ENCODE data around the gene CROCC2. TPM values are rescaled to one million over a fixed set of nuclear protein-coding genes. Genes with fewer than 3 reads are reported as not detected.

Gene CROCC2
- polyA plus RNA-seq, 1 donor, result 0.09 TPM

DNA sequence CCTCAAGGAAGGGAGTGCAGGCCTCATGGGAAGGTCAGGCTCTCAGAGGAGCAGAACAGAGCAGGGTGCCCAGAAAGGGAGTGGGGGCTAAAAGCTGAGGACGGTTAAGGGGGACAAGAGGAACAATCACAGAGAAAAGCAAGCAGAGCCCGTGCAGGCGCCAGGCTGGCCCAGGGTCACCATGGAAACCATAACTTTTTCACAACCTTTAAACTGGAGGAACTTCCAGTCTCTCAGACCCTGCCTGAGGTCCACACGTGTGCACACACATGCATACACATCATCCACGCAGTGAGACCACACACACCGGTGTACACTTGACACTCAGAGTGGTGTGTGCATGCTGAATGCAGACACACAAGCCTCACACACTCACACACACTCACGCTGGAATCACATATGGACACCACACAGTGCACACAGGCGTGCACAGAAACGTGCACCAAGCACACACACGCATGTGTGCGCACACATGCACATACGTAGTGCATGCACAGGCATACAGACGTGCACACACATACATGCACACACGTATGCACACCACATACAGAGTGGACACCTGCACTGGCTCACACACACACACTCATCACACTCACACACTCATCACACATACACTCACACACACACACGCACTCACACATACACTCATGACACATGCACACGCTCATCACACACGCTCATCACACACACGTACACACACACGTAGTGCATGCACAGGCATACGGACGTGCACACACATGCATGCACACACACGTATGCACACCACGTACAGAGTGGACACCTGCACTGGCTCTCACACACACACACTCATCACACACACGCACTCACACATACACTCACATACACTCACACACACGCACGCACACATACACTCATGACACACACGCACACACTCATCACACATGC is 55.1 kb downstream of the CROCC2 start:
- peaks cover 41% of the 10 kb centered on the region for H3K4me1 ChIP-seq (ENCODE audit: control insufficient read depth, insufficient read depth, low read length)
- WGBS (ENCODE audit: insufficient coverage, low lambda C conversion rate), result no CpG with 5 or more reads among the region's 27 CpGs
- no peak overlapping the region for H3K4me3 ChIP-seq (ENCODE audit: low read length)
- no peak for DNase-seq
- no peak overlapping the region for H3K27ac ChIP-seq (ENCODE audit: low read length)
- no peaks in the 10 kb centered on the region for H3K36me3 ChIP-seq (ENCODE audit: control insufficient read depth, insufficient read depth, low read length)
- no peaks in the 10 kb centered on the region for H3K27me3 ChIP-seq (ENCODE audit: control insufficient read depth, insufficient read depth, low read length)
- no peaks in the 10 kb centered on the region for H3K9me3 ChIP-seq (ENCODE audit: control insufficient read depth, low read depth, low read length)

DNA sequence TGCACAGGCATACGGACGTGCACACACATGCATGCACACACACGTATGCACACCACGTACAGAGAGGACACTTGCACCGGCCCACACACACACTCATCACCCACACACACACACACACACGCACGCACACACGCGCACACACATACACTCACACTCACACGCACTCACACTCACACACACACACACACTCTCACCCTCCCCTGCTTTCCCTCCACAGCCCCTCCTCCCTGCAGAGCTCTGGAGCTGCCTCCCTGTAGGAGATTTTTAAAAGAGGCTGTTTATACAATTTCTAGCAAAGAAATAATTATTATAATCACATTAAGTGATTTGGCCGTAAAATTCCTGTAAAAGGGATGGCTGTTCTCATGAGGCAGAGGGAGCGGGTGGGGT is 55.8 kb downstream of the CROCC2 start:
- Histone ChIP-seq H3K4me3 (ENCODE audit: low read length) (no peak overlapping the region), H3K27ac (ENCODE audit: low read length) (no peak overlapping the region), H3K9me3 (ENCODE audit: control insufficient read depth, low read depth, low read length) (no peaks in the 10 kb centered on the region), H3K27me3 (ENCODE audit: control insufficient read depth, insufficient read depth, low read length) (no peaks in the 10 kb centered on the region), H3K4me1 (ENCODE audit: control insufficient read depth, insufficient read depth, low read length) (peaks cover 45% of the 10 kb centered on the region), H3K36me3 (ENCODE audit: control insufficient read depth, insufficient read depth, low read length) (no peaks in the 10 kb centered on the region)
- WGBS (ENCODE audit: insufficient coverage, low lambda C conversion rate), result no CpG with 5 or more reads among the region's 12 CpGs
- peak in 1 of 2 donors; percentile 31 for DNase-seq

DNA sequence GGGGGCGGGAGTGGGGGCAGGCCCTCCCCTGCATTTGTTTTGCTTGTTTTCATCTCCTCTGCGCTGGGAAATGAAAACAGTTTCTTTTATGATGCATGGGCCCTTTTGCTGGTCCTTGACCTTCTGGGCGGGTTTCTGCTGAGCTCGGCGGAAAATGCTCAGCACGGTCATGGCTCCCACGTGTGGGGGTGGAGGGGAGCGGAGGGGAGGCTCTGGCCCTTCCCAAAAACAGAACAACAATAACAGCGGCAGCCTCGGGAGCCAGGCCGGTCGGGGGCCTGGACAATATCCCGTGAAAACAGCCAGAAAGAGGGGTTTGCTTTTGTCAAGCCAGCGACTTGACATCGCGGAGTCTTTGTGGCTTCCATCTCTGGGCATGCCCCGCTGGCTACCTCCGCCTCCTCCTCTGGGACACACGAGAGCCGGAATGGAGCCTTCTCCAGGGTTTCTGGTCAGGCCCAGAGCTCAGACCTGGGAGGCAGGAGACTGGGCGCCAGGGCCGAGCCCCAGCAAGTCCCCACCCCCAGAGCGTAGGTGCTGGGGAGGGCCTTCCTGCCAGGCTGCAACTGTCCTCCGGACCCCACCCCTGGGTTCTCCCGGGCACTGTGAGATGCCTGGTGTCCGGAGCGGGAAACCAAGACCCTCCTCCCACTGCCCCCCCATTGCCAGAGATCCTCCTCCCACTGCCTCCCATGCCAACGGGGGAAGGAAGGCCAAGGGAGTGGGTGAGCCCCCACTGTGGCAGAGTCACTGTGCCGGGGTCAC is 56.3 kb downstream of the CROCC2 start:
- peak; percentile 64 to 73 for DNase-seq
- H3K27me3 ChIP-seq (ENCODE audit: control insufficient read depth, insufficient read depth, low read length), result no peaks in the 10 kb centered on the region
- no peaks in the 10 kb centered on the region for H3K36me3 ChIP-seq (ENCODE audit: control insufficient read depth, insufficient read depth, low read length)
- no peak overlapping the region for H3K4me3 ChIP-seq (ENCODE audit: low read length)
- WGBS (ENCODE audit: insufficient coverage, low lambda C conversion rate), result no CpG with 5 or more reads among the region's 29 CpGs
- peaks cover 45% of the 10 kb centered on the region for H3K4me1 ChIP-seq (ENCODE audit: control insufficient read depth, insufficient read depth, low read length)
- H3K9me3 ChIP-seq (ENCODE audit: control insufficient read depth, low read depth, low read length), result no peaks in the 10 kb centered on the region
- peak overlapping the region; percentile 66 for H3K27ac ChIP-seq (ENCODE audit: low read length)

DNA sequence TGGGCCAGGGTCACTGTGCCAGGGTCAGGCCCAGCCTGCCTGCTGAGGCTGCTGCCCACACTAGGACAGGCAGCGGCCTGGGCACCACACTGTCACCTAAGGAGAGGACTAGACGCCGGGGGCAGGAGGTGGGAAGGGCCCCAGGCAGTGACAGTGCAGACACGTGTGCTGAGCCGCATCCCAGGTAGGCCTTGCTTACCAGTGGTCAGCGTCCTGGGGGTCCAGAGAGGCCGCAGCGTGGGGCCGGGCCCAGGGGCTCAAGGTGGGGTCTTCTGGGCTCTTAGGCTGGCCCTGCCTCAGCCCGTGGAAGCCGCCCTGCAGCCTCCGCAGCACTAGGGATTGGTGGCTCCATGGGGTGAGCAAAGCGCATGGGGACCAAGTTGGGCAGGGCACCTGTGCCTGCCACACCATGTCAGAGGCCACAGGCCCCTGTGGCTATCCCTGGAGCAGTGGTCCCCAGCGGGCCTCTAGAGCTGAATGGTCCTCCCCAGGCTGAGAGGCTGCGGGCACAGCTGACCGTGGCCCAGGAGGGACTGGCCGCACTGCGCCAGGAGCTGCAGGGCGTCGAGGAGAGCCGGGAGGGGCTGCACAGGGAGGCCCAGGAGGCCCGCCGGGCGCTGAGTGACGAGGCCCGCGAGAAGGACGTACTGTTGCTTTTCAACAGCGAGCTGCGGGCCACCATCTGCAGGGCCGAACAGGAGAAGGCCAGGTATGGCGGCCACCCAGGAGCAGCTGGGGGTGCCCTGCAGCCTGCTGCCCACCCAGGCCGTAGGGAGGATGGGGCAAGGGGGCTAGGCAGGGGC is 57.1 kb downstream of the CROCC2 start:
- Histone ChIP-seq H3K27me3 (ENCODE audit: control insufficient read depth, insufficient read depth, low read length) (no peaks in the 10 kb centered on the region), H3K4me3 (ENCODE audit: low read length) (no peak overlapping the region), H3K9me3 (ENCODE audit: control insufficient read depth, low read depth, low read length) (no peaks in the 10 kb centered on the region), H3K4me1 (ENCODE audit: control insufficient read depth, insufficient read depth, low read length) (peaks cover 45% of the 10 kb centered on the region), H3K36me3 (ENCODE audit: control insufficient read depth, insufficient read depth, low read length) (no peaks in the 10 kb centered on the region), H3K27ac (ENCODE audit: low read length) (peak overlapping the region; percentile 66)
- WGBS (ENCODE audit: insufficient coverage, low lambda C conversion rate), result no CpG with 5 or more reads among the region's 33 CpGs
- DNase-seq, result no peak

DNA sequence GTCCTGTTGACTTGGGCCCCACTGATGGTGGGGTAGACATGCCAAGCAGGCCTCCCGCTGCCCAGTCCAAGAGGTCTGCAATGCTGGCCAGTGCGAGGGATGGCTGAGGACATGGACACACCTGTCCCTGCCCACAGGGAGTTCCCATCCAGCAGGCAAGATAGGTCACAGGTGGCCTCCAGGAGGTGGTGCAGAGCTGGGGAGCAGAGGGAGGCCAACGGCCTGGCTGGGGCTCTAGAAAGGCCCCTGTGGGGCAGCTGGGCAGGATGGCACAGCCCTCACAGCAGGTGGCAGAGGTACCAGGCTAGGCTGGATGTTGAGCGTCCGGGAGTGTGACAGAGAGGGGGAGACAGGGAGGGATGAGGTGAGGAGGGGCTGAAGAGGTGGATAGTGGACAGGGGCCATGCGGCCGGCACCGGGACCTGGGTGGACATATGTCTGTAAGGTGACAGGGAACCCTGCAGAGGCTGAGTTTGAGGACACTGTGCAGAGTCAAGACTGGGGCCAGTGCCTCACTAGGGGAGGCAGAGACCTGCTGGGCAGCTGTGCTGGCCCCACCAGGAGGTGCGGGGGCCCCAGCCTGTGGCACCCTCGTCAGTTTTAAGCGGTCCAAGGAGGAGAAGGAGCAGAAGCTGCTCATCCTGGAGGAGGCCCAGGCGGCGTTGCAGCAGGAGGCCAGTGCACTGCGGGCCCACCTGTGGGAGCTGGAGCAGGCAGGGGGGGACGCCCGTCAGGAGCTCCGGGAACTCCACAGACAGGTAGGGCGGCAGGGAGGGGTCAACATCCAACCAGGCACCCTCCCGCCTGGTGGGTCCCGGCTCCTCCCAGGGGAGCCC is 58.0 kb downstream of the CROCC2 start:
- no peak for DNase-seq
- Histone ChIP-seq H3K27ac (ENCODE audit: low read length) (no peak overlapping the region), H3K4me3 (ENCODE audit: low read length) (no peak overlapping the region), H3K27me3 (ENCODE audit: control insufficient read depth, insufficient read depth, low read length) (no peaks in the 10 kb centered on the region), H3K36me3 (ENCODE audit: control insufficient read depth, insufficient read depth, low read length) (no peaks in the 10 kb centered on the region), H3K9me3 (ENCODE audit: control insufficient read depth, low read depth, low read length) (no peaks in the 10 kb centered on the region), H3K4me1 (ENCODE audit: control insufficient read depth, insufficient read depth, low read length) (peaks cover 42% of the 10 kb centered on the region)
- no CpG with 5 or more reads among the region's 20 CpGs for WGBS (ENCODE audit: insufficient coverage, low lambda C conversion rate)

DNA sequence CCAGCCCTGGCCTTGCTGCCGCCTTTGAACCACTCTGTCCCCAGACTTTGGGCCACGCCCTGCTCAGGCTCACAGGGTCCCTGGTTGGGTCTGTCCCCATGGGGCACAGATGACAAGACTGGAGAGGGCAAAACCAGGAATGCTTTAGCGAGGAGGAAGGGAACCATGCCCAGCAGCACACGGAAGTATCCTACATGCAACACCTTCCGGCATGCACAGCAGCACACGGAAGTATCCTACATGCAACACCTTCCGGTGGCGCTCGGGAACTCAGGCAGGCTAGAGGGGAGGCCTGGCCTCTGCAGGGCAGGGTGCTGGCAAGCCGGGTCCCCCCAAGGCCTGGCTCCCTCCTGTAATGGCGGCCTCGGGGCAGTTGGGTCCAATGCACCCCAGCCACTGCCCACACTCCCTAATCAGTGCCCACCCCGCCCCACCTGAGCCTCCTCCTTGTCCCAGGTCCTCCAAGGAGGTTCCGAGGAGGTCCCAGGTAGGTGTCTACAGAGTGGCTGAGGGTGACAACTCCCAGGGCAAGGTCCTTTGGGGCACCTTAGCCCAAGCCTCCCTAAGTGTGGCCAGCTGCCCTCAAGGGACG is 58.7 kb downstream of the CROCC2 start:
- Histone ChIP-seq H3K4me3 (ENCODE audit: low read length) (no peak overlapping the region), H3K36me3 (ENCODE audit: control insufficient read depth, insufficient read depth, low read length) (no peaks in the 10 kb centered on the region), H3K27ac (ENCODE audit: low read length) (no peak overlapping the region), H3K27me3 (ENCODE audit: control insufficient read depth, insufficient read depth, low read length) (no peaks in the 10 kb centered on the region), H3K9me3 (ENCODE audit: control insufficient read depth, low read depth, low read length) (no peaks in the 10 kb centered on the region), H3K4me1 (ENCODE audit: control insufficient read depth, insufficient read depth, low read length) (peaks cover 35% of the 10 kb centered on the region)
- no peak for DNase-seq
- WGBS (ENCODE audit: insufficient coverage, low lambda C conversion rate), result no CpG with 5 or more reads among the region's 15 CpGs

DNA sequence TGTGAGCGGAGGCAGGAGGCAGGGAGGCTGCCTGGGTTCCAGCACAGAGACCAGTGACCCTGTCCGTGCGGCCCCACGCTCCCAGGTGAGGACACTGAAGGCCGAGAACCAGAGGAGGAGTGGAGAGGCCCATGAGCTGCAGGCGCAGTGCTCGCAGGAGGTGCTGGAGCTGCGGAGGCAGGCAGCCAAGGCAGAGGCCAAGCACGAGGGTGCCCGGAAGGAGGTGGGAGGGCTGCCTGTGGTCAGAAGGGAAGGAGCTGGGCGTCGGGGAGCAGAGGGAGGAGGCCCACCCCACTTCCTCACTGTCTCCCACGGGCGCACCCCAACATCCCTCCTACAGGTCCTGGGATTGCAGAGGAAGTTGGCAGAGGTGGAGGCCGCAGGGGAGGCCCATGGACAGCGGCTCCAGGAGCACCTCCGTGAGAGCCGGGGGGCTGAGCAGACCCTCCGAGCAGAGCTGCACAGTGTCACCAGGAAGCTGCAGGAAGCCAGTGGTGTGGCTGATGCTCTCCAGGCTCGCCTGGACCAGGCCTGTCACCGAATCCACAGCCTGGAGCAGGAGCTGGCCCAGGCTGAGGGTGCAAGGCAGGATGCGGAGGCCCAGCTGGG is 59.3 kb downstream of the CROCC2 start:
- no CpG with 5 or more reads among the region's 22 CpGs for WGBS (ENCODE audit: insufficient coverage, low lambda C conversion rate)
- no peak overlapping the region for H3K4me3 ChIP-seq (ENCODE audit: low read length)
- no peaks in the 10 kb centered on the region for H3K27me3 ChIP-seq (ENCODE audit: control insufficient read depth, insufficient read depth, low read length)
- H3K9me3 ChIP-seq (ENCODE audit: control insufficient read depth, low read depth, low read length), result no peaks in the 10 kb centered on the region
- peaks cover 29% of the 10 kb centered on the region for H3K4me1 ChIP-seq (ENCODE audit: control insufficient read depth, insufficient read depth, low read length)
- no peak for DNase-seq
- H3K36me3 ChIP-seq (ENCODE audit: control insufficient read depth, insufficient read depth, low read length), result no peaks in the 10 kb centered on the region
- no peak overlapping the region for H3K27ac ChIP-seq (ENCODE audit: low read length)

DNA sequence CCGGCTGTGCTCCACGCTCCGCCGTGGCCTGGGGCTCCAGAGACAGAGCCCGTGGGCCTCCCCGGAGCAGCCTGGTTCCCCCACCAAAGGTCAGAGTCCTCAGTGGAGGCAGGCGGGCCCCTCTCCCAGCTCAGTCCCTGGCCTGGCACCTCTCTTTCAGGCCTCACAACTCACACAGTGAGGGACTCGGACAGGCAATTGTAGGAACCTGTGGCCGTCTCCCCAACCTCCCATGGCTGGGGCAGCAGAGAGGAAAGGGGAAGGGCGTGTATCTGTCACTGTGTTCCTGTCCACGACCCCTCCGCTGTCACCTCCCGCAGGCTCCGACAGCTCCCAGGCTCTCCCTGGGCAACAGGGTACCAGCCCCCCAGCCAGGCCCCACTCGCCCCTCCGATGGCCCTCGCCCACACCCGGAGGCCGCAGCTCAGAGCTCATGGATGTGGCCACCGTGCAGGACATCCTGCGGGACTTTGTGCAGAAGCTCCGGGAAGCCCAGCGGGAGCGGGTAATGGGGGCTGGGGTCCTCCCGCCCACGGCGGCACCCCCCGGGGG is 59.8 kb downstream of the CROCC2 start:
- H3K36me3 ChIP-seq (ENCODE audit: control insufficient read depth, insufficient read depth, low read length), result no peaks in the 10 kb centered on the region
- no CpG with 5 or more reads among the region's 28 CpGs for WGBS (ENCODE audit: insufficient coverage, low lambda C conversion rate)
- no peak for DNase-seq
- H3K9me3 ChIP-seq (ENCODE audit: control insufficient read depth, low read depth, low read length), result no peaks in the 10 kb centered on the region
- H3K4me3 ChIP-seq (ENCODE audit: low read length), result no peak overlapping the region
- H3K27me3 ChIP-seq (ENCODE audit: control insufficient read depth, insufficient read depth, low read length), result no peaks in the 10 kb centered on the region
- H3K27ac ChIP-seq (ENCODE audit: low read length), result no peak overlapping the region
- H3K4me1 ChIP-seq (ENCODE audit: control insufficient read depth, insufficient read depth, low read length), result peaks cover 25% of the 10 kb centered on the region

DNA sequence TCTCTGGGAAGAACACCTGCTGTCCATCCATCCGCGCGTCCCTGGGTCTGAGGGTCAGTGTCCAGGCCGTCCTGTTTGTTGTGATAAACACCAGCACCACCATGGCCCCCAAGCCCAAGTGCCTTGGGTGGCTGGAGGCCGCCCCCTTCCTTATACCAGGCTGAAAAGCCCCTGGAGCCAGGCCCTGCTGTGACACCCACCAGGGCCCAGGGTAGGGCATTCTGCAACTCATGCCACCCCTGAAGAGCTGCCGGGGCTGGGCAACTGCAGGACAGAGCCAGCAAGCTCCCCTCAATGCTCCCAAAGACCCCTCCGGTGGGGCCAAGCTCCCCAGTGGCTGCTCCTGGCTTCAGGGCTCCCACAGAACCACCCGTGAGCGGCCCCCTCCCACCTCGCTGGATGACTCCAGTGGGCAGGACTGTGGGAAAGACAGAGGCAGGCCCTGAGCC is 60.3 kb downstream of the CROCC2 start:
- WGBS (ENCODE audit: insufficient coverage, low lambda C conversion rate), result no CpG with 5 or more reads among the region's 10 CpGs

More for the DNA sequence above, 60.3 kb downstream of the CROCC2 start:
- no peaks in the 10 kb centered on the region for H3K36me3 ChIP-seq (ENCODE audit: control insufficient read depth, insufficient read depth, low read length)
- H3K4me3 ChIP-seq (ENCODE audit: low read length), result no peak overlapping the region
- DNase-seq, result no peak
- no peak overlapping the region for H3K27ac ChIP-seq (ENCODE audit: low read length)
- peaks cover 20% of the 10 kb centered on the region for H3K4me1 ChIP-seq (ENCODE audit: control insufficient read depth, insufficient read depth, low read length)
- H3K9me3 ChIP-seq (ENCODE audit: control insufficient read depth, low read depth, low read length), result no peaks in the 10 kb centered on the region
- H3K27me3 ChIP-seq (ENCODE audit: control insufficient read depth, insufficient read depth, low read length), result no peaks in the 10 kb centered on the region

Measured in large intestine (tissue), 3 donors.